NCI-H69 (cell line): ENCODE data around the gene SPHKAP.
"Not testable (repeated sequence)": the region's sequence is repeated elsewhere in the genome, so short reads cannot be mapped to it uniquely, and the experiment has no call there.

Source experiments
- DNase-seq: peaks from one replicate; lab custom pipeline; 2025; lab: John Stamatoyannopoulos, UW

SPHKAP gene

DNA sequence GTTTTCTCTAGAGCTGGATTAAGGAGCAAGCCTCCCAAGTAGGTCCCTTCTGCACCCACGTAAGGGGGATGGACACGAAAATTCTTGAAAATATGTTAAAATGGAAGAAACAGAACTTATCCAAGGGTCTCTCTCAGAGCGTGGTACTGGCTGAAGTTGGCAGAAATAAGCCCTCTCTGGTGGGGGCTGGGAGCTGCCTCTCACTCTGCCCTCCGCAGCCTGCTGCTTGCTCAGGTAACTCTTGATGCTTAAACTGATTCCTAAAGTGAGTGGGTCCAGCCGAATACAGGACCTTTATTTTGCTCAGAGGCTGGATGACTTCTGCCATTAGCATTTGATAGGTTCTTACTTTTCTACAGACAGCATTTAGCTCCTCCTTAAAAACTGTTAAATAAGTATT, 78.1 kb downstream of the SPHKAP start:
- DNase-seq, result no peak

DNA sequence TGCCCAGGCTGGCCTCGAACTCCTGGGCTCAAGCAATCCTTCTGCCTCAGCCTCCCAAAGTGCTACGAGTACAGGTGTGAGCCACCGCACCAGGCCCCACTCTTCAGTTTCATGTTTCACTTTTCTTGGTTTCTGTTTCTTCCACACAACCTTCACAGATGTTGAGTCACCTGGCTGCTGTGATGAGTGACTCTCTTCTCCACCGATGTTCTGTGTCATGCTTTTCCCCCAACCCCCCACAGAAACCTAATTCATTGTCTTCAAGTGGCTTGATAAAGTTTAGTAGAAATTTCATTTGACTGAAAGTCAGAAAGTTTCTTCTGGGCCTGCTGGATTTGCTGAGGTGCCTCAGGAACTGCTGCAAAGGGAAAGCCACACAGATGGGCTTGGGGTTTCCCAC, 78.5 kb downstream of the SPHKAP start:
- no peak for DNase-seq

DNA sequence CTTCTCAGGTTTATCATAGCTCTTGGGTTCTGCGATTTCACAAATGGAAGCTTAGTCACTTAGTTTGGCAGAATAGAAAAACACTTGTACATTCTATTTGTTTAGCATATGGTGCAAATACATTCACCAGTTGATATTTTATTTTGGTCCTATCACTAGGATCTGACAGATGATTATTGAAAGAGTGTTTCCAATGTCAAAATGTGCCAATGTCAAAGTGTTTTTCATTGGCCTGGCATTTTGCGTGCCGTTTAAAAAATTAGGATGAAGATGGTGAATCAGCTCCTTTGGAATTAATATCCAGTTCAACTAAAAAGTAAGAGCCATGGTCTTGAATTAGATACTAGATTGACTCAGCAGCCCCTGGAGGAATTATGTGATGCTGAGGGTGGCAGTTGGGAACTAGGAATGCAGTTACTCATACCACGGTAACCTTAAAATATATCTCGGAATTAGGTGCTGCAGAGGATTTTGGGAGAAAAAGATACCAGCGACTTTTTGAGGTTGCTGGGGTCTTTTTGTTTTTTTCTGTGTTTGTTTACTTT, 87.0 kb downstream of the SPHKAP start:
- DNase-seq, result no peak

DNA sequence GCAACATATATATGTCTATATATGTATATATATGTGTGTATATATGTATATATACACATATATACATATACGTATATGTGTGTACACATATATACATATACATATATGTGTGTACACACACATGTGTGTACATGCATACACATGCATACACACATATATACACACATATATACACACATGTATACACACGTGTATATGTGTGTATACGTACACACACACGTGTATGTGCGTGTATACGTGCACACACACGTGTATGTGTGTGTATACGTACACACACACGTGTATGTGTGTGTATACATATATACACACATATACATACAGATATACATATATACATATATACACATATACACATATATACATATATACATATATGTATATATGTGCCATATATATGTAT, 89.4 kb downstream of the SPHKAP start:
- DNase-seq, result no peak

DNA sequence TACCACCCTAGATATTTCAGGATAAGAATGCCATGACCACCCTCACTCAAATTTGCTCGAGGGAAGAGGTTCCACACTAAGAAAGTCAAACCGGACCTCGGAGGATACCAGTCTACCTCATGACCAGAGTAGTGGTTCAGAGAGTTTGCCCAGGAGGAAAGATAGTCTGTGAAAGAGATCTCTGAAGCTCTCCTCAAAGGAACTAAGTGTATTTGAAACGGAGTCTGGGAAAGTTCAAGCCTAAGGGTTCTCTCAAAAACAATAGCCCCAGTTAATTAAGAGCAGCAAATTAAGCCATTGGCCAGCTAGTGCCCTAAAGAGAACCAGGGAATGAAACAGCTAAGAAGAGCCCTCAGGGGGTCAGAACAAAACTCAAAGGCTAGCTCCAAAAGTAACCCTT, 94.9 kb downstream of the SPHKAP start:
- no peak for DNase-seq

DNA sequence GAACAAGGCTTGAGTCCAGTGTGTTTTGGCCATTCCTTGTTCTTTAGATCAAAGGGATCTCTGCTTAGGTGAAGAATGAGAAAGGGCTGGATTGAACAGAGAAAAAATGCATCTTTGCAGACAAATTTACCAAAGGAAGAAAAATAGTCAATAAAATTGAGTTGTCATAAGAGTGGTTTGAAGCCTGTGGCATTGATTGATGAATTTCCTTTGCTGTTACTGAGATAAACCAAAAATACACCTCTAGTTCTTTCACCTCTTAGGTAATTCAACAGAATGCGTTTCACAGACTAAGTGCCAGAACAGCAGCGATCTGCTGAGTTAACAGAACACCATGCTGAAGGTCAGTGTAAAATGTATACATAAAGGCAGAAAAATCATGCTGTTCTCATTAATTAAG, 96.8 kb downstream of the SPHKAP start:
- no peak for DNase-seq

DNA sequence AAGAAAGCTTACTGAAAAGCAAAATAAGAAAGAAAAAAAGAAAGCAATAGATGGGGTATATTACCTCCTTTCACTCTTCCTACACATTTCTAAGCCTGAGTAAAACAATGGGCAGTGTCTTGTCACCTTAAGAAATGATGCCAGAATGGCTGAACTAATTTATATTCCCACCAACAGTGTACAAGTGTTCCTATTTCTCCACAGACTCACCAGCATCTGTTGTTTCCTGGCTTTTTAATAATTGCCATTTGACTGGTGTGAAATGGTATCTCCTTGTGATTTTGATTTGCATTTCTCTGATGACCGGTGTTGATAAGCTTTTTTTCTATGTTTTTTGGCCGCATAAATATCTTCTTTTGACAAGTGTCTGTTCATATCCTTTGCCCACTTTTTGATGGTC, 98.4 kb downstream of the SPHKAP start:
- DNase-seq, result no peak

DNA sequence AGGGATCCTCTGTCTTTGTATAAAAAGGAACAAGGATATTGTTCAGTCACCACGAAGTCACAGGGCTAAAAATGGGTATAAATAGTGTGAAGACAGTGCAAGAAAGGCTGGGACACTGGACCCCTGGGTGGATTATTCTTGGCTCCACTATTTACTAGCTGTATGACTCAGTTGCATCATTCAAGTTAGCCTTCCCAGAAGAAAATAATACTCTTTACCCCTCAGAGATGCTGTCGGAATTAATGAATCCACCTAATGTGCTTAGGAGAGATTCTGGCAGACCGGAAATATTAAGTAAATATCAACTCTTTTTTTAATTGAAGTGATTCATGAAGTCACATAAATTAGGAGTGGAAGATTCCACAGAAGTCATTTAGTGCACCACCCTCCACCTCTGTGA, 98.9 kb downstream of the SPHKAP start:
- no peak for DNase-seq

DNA sequence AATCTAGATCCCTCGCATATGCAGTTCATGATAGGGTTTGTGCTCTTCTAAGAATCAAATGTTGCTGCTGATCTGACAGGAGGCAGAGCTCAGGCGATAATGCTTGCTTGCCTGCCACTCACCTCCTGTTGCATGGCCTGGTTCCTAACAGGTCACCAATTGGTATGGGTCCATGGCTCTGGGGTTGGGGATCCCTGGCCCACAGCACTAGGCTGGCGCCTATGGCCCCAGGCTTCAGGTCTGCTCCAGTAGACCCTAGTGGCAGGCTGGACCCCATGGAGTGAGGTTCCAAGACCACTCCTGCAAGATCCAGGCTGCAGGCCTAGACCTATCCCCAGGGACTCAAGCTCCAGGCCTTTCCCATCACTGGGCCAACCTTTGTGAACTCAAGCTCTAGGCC, 102.3 kb downstream of the SPHKAP start:
- DNase-seq, result no peak

DNA sequence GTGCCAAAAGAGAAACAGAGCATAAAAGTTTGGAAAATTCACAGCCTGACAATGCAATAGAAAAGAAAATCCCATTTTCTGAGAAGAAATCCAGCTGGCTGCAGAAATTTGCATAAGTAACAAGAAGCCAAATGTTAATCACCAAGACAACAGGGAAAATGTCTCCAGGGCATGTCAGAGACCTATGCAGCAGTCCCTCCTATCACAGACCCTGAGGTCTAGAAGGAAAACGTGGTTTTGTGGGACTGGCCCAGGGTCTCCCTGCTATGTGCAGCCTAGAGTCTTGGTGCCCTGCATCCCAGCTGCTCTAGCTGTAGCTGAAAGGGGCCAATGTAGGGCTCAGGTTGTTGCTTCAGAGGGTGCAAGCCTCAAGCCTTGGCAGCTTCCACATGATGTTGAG, 104.8 kb downstream of the SPHKAP start:
- DNase-seq, result not testable (repeated sequence)

DNA sequence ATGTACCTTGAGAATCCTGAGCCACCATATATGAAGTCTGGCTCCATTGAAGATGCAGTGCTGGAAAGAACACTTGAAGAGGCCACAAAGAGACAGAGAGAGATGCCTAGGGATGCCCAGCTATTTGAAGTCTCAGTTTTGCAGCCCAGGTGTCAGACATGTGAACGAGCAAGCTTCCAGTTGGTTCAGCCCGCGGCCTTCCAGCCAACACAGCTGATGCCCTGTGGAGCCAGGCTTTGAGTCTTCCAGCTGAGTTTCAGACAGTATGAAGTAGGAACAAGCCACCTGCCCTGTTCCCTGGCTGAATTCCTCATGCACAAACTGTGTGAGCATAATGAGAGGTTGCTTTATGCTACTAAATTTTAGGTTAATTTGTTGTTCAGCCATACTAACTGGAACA, 108.8 kb downstream of the SPHKAP start:
- no peak for DNase-seq

DNA sequence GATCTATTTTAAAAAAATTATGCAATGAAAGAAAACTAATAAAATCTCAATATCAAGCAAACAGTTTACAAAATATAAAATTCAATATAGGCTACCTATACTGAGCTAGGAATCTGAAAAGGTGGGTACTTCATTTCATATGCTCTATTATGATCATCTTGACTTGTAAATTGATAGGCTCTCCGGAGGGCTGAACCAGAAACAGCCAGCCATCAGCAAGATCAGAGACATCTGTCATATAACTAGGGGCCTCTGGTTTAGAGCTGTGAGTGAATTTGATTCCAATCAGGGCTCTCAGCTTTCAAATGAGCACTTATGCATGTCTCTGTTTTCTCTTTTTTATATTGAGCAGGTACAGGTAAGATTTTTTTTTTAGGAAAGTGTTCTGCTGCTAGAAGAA, 114.2 kb downstream of the SPHKAP start:
- DNase-seq, result no peak

DNA sequence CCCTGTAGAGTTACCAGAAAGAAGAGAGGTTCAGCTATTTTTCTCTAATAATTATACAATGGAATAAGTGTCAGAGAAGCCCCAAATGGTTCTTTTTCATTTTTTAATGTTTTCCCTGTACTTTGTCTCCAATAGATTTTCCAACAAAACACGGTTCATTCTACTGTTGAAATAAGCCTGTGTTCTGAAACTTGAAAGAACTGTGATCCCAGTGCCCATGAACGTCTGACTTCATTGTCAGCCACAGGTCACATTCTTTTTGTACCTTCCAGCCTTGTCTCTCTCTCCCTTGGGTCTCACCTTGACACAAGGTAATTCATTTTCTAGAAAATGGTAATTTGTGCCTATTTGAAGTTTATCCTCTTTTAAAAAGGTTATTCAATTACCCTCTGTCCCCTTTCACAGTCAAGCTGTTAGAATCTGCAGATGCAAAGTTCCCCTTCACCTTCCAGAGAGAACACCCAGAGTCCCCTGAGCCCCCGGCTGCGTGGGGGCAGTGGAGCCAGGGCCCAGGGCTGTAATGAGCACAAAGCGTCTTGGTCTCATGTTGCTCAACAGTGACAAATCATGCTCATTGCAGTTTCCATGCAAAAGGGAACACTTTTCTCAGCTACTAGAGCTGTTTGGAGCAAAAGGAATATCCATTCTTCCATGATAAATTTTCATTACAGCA, 115.2 kb downstream of the SPHKAP start:
- DNase-seq, result no peak

DNA sequence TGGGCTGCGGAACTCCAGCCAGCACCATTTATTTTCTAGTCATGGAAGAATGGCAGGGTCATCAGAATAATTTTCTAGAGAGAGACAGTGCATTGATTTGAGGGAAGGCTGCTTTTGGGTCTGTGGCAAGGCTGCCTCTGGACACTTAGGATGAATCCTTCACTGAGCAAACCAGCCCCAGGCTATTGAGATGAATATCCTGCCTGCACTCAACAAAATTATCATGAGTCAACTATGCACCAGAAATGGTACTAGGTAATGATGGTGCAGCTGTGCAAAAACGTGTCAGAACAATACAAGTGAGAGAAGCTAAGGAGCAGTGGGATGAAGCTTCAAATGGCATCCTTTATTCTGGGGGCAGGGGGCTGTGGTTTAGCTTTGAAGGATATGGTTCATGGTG, 115.8 kb downstream of the SPHKAP start:
- DNase-seq, result no peak

DNA sequence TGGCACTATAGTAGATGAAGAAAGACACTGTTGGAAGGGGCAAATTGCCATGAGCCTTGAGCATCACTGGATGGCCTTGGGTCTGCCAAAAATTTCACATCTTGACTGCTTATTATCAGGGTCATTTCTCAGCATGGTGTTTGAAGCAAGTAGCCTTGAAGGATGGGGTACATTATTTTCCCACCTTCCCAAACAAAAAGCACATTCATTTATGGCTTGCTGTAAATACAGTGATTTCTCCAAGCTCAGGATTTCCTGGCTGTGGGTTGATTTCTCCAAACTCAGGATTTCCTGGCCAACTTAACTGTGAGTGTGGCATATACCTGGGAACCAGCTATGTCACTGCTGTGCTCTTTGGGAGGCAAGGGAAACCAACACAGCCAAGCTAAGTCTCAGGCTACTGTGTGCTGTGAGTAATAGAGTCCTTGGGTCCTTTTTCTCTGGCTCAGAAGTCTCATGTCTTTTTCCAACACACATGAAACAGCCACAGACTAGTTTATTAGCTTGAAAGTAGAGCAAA, 116.6 kb downstream of the SPHKAP start:
- DNase-seq, result no peak

DNA sequence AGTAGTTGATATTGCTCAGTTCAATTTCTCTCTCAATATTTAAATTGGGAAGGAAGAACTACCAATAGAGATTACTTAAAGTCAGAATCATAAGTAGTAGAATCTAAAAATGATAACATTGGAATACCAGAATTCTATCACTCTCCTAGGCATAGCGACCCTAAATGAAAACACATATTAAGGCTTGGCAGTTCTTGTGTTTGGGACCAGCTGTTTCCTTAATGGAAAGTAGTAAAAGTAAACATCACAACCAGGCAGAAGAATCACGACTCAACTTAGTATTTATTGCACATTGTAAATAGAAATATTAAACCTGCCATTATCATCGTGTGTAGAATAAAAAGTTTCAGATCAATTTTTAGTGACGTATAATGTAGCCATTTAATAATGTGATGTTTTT, 117.5 kb downstream of the SPHKAP start:
- DNase-seq, result no peak

DNA sequence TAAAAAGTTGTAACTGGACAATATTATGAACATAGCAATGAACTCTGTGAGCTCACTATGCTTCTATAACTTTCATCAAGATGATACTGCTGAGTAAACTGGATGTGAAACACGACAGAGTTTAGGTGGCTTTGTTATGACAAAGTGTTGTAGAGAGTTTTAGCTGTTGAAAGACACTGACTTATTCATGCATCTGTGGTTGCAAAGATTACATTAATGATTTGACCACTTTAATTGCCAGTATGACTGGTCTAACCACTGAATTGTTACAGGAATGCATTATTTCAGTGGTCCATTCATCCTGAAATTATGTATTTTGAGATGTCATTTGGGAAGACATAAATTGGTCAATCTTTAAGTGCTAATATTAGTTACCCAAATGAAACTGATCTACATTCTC, 117.9 kb downstream of the SPHKAP start:
- DNase-seq, result no peak

DNA sequence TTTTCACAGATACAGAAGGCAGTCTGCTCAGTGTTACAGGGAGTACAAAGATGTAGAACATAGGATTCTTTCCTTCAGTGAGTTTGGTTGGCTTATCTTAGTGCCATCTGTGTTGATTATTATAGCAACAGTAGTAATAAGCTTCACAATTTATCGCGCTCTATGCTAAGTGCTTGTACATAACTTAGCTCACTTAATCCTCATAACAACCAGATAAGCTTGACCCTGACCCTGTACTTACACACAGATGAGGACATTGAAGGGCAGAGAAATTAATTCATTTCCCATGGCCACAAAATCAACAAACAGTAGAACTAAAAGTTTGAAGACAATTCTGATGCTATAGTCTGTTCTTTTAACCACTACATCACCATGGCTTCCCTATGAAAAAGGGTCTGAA, 121.8 kb downstream of the SPHKAP start:
- DNase-seq, result no peak

DNA sequence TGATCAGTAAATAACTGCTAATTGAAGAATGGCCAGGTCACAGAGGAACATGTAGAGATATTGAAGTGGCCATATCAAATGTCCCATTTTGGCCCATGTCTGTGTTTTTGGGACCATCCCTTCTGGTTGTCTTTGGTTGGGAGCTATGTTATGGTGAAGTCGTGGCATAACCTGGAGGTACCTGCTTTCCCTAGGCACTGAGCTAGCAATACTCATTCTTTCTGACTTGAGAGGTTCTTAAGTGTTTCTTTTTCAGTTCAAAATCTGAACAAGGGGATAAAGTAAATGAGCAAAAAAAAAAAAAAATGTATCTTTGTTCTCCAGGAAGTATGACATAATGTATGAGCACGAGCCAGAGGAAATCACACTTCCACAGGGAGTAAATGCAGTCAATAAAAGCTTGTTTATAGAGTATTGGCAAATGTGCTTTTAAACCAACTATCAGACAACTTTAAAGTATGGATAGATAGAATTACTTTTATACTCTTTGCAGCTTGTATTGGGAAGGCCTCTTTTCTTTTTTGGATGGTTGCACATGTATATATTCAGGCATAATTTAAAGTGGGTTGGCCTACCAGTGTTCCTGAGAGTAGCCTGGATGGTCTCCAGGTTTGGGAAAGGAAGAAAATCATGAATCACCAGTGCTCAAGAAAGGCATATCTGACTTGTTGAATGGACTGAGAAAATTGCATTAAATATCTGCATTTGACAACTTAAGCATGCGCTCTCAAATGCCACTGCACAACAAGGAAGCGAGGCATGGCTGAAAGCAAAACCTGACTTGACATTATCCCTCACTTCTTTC, 125.0 kb downstream of the SPHKAP start:
- DNase-seq, result no peak

DNA sequence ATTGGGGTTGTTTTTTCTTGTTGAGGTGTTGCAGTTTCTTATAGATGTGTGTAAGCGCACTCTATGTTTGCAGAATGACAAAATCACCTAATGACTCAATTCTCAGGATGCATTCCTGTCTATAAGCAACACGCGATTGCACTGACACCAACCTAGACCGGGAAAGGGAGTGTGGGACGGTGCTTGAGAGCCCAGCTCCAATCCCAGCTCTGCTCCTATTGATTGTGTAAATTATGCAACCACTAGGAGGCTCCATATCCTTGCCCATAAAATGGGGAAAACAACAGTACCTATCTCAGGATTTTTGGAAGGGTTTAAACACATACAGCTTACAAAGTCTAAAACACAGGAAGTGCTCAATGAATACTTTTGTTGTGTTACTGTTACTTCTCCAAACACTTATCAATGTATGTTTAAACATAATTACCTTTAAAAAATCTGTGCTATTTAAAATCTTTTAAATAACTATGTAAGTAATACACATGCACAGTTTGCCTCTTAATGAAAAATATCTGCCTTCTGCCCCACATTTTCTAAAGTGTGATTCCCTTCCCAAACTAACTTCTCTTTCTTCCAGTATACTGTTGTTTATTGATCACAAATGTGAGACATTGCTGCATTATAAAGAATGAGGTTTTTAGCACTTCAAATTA, 132.5 kb downstream of the SPHKAP start:
- DNase-seq, result peak; percentile 24

DNA sequence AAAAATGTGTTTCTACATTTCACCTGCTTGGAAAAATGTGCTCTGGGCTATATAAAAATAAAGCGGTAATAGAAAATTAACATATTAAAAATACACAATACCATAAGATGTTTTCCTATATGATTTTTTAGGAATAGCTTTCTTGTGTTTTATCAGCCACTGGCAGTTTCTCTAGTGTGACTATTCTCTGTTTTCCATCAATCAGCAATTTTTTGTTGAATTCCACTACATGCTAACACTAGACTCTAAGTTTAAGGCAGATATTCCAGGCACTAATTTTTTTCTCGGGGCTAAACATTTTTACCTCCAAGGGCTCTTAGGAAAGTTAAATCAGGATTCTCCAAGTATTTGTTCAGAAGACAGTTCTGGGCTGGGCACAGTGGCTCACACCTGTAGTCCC, 140.5 kb downstream of the SPHKAP start:
- no peak for DNase-seq

DNA sequence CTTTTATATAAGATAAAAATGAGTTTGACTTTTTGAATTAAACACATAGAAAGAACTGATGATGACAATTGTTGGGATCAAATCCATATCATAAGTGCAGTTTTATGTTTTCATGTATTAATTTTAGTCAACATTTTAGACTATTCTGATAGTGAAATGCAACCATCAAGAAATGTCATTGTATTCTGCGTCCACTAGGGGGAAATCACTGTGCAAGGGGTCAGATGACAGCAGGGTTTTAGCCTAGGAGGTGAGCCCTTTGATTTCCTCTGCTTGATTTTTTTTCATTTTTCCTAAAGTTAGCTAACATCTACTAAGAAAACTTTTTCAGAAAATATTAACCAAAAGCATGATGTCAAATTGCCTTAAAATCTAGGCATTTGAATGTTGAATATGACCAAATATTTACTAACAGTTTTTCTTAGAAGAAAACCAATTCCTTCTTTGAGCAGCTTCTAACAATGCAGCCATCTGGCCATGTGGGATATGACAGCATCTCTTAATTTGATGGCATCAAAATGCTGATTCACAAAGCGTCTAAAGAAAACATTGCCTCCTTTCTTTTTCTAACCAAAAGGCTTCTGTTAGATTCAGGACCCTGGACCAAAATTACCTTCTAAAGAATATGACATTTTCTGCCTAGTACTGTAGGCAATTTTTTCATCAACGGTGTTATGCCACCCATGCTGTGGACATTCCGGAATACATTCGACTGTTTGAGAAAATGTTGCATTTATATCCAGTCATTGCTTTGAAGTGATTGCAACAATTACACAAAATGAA, 141.5 kb downstream of the SPHKAP start:
- DNase-seq, result peak; percentile 7
